Transverse colon (tissue), 4 donors: ENCODE data around the gene LARGE1. TPM values are rescaled to one million over a fixed set of nuclear protein-coding genes. Genes with fewer than 3 reads are reported as not detected.

Experiments
- DNase-seq: peaks from one replicate; pipeline ENCODE4 v3.0.0-alpha.2; 2019
- H3K27ac ChIP-seq, 4 donors: fragments of 200-600 bp; sonication (generic); 2 replicates each; pipeline ENCODE4 v1.5.1; 2016 to 2018; ENCODE audit warnings: inconsistent platforms in 4 of 4
- H3K27me3 ChIP-seq: fragments of 200-600 bp; sonication (generic); 2 replicates; pipeline ENCODE4 v1.5.1; 2017; ENCODE audit warnings: inconsistent platforms
- H3K36me3 ChIP-seq, 4 donors: fragments of 200-600 bp; sonication (generic); 2 replicates each; pipeline ENCODE4 v1.5.1; 2017 to 2019; ENCODE audit warnings: inconsistent platforms in 4 of 4
- H3K4me1 ChIP-seq, 4 donors: fragments of 200-600 bp; sonication (generic); 2 replicates each; pipeline ENCODE4 v1.5.1; 2017 to 2020; ENCODE audit warnings: inconsistent platforms in 4 of 4
- H3K4me3 ChIP-seq, 4 donors: fragments of 200-600 bp; sonication (generic); 1 replicate in 1 of 4; 2 replicates in 3 of 4; pipeline versions ENCODE4 v1.5.1 to v1.6.1; 2017 to 2019; ENCODE audit warnings: inconsistent platforms in 4 of 4
- H3K9me3 ChIP-seq, 2 donors: fragments of 200-600 bp; sonication (generic); 2 replicates each; pipeline ENCODE4 v1.5.1; 2017 to 2019; ENCODE audit warnings: inconsistent platforms in 2 of 2
- CTCF ChIP-seq, 5 experiments: fragments of 200-600 bp in 3 of 5; fragments of 450-650 bp in 2 of 5; sonication (generic) in 3 of 5; IDR thresholded peaks; 1 replicate in 2 of 5; 2 replicates in 3 of 5; pipeline ENCODE4 v1.5.1; 2016 to 2017; ENCODE audit warnings: antibody characterized with exemption in 5 of 5, inconsistent platforms in 3 of 5, mild to moderate bottlenecking in 2 of 5, moderate library complexity in 1 of 5
- EP300 ChIP-seq: sonication (generic); formaldehyde crosslinking; IDR thresholded peaks from one replicate; pipeline ENCODE4 v1.6.1; 2017; ENCODE audit warnings: antibody characterized with exemption, low read depth
- POLR2A ChIP-seq: fragments of 450-650 bp; IDR thresholded peaks from one replicate; pipeline ENCODE4 v1.6.1; 2016; ENCODE audit warnings: antibody characterized with exemption, mild to moderate bottlenecking, moderate library complexity
- POLR2AphosphoS5 ChIP-seq, 3 donors: sonication (generic); formaldehyde crosslinking; IDR thresholded peaks; one replicate each; pipeline ENCODE4 v1.6.1; 2016; ENCODE audit warnings: antibody characterized with exemption in 3 of 3
- WGBS, 2 donors: methylation state at CpG; one replicate each; pipeline ENCODE4 v1.1.5; 2018; ENCODE audit warnings: low coverage in 1 of 2; 5-methylcytosine and 5-hydroxymethylcytosine counted together
- in situ Hi-C, 4 donors: fragments of 200-750 bp; cut with MboI; loops; one replicate each; pipeline versions ENCODE4 v1.15.0 to v1.15.1; 2017; ENCODE audit warnings: low sequenced_read_pairs in 3 of 4, low pct_ligation_motif_present in 1 of 4, low pct_unique_long_range_greater_than_20kb in 1 of 4
- intact Hi-C: fragments of 100-400 bp; cut with DNase I; formaldehyde crosslinking; loops from one replicate; pipeline ENCODE4 v1.15.1; 2023; ENCODE audit warnings: low total_unique reads
- total RNA-seq, 4 donors: library from RNA; depleted of rRNA; stranded (reverse); fragments of >200 nt; gene quantifications; one replicate each; pipeline ENCODE4 v1.1.0, GENCODE V29; 2016

LARGE1 gene
- total RNA-seq, 4 donors from 2014 or later, result 46.5 to 304 (median 80.5) TPM

- Histone ChIP-seq H3K27ac (no peak overlapping the region), H3K36me3 (no peaks in the 10 kb centered on the region), H3K27me3 (no peaks in the 10 kb centered on the region), H3K4me1 (no peaks in the 10 kb centered on the region), H3K9me3 (no peaks in the 10 kb centered on the region), H3K4me3 (no peak overlapping the region)
- intact Hi-C loops (loop anchor here (10.0 kb wide), 1 partner anchor 87 kb away; no protein-coding TSS in a partner anchor), in situ Hi-C loops (no loop called here)
- no peak for DNase-seq
- no peak for TF ChIP-seq CTCF (IDR thresholded peaks at IDR 0.05)
- TF ChIP-seq POLR2A, result no peak
- TF ChIP-seq POLR2AphosphoS5 (IDR thresholded peaks at IDR 0.05), result no peak
- TF ChIP-seq EP300, result no peak
- whole genome bisulfite sequencing, 2 donors, result 90 to 100% methylated on average over 2 to 10 of the region's 10 CpGs
Measured at GRCh38 chr22:33687464-33687863, 232.8 kb downstream of the LARGE1 start.

- Histone ChIP-seq H3K27me3 (no peaks in the 10 kb centered on the region), H3K4me3 (no peak overlapping the region), H3K36me3 (no peaks in the 10 kb centered on the region), H3K9me3 (no peaks in the 10 kb centered on the region), H3K27ac (no peak overlapping the region), H3K4me1 (no peaks in the 10 kb centered on the region)
- intact Hi-C loops, result loop anchor here (10.0 kb wide), 1 partner anchor 91 kb away; no protein-coding TSS in a partner anchor
- in situ Hi-C loops, result no loop called here
- DNase-seq, result no peak
- 93 to 100% methylated on average over 1 to 11 of the region's 11 CpGs for WGBS, 2 donors
- TF ChIP-seq POLR2A, result no peak
- no peak for TF ChIP-seq POLR2AphosphoS5 (IDR thresholded peaks at IDR 0.05)
- TF ChIP-seq CTCF (IDR thresholded peaks at IDR 0.05), result no peak
- no peak for TF ChIP-seq EP300
Measured at GRCh38 chr22:33684087-33684486, 236.2 kb downstream of the LARGE1 start.

DNA sequence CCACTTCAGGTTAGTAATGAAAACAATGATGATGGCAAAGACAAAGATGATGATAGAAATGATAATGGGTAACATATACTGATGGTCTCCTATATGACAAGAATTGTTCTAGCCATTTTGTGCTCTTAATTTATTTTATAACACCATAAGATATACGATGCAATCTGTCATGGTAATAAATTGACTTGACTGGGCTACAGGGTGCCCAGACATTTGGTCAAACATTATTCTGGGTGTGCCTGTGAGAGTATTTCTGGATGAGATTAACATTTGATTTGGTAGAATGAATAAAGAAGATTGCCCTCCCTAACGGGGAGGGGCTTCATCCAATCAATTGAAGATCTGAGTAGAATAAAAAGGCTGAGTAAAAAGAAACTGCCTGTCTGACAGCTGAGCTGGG, 237.3 kb downstream of the LARGE1 start:
- TF ChIP-seq POLR2A (no peak), EP300 (no peak), POLR2AphosphoS5 (IDR thresholded peaks at IDR 0.05) (no peak), CTCF (IDR thresholded peaks at IDR 0.05) (no peak)
- Histone ChIP-seq H3K27ac (no peak overlapping the region), H3K36me3 (no peaks in the 10 kb centered on the region), H3K4me3 (no peak overlapping the region), H3K9me3 (no peaks in the 10 kb centered on the region), H3K4me1 (no peaks in the 10 kb centered on the region), H3K27me3 (no peaks in the 10 kb centered on the region)
- in situ Hi-C loops, result no loop called here
- WGBS, 2 donors, result 50 to 55% methylated on average over 1 to 2 of the region's 2 CpGs
- no peak for DNase-seq
- intact Hi-C loops, result loop anchor here (10.0 kb wide), 1 partner anchor 92 kb away; no protein-coding TSS in a partner anchor

- no peak for DNase-seq
- intact Hi-C loops (loop anchor here (10.0 kb wide), 1 partner anchor 94 kb away; no protein-coding TSS in a partner anchor), in situ Hi-C loops (no loop called here)
- WGBS, 2 donors, result 89 to 96% methylated on average over 2 to 3 of the region's 3 CpGs
- TF ChIP-seq CTCF (IDR thresholded peaks at IDR 0.05) (no peak), POLR2AphosphoS5 (IDR thresholded peaks at IDR 0.05) (no peak), EP300 (no peak), POLR2A (no peak)
- Histone ChIP-seq H3K36me3 (no peaks in the 10 kb centered on the region), H3K27me3 (no peaks in the 10 kb centered on the region), H3K27ac (no peak overlapping the region), H3K4me3 (no peak overlapping the region), H3K9me3 (no peaks in the 10 kb centered on the region), H3K4me1 (peaks cover 0 to 3% (median 0%) of the 10 kb centered on the region in 4 donors)
Measured at GRCh38 chr22:33680632-33681031, 239.6 kb downstream of the LARGE1 start.
